K562 (cell line): ENCODE data around the gene WDR91. TPM values are rescaled to one million over a fixed set of nuclear protein-coding genes. Genes with fewer than 3 reads are reported as not detected.

Experiments
- ATAC-seq: fragments of 200-7000 bp; cut with Tn5 transposase; 3 replicates; pipeline ENCODE4 v1.9.1; 2020; ENCODE audit warnings: moderate library complexity
- BruUV-seq: library from RNA; stranded (reverse); fragments of 400-500 nt; replicated peaks from 2 replicates; lab custom pipeline; 2021; lab: Mats Ljungman, UMichigan
- CTCF ChIA-PET: fragments of 300-600 bp; formaldehyde crosslinking; extraction: SDS; loops from one replicate; lab custom pipeline; 2021; ENCODE audit warnings: low intra/inter-chr PET ratio; lab: Yijun Ruan, JAX
- POLR2A ChIA-PET: fragments of 300-600, 350-650 bp; sonication (Branson Sonifier 250); formaldehyde crosslinking; extraction: SDS; loops from one replicate; lab custom pipeline; 2021; ENCODE audit warnings: antibody characterized with exemption, inconsistent platforms; lab: Yijun Ruan, JAX
- DNase-seq, 4 experiments: peaks; one replicate each; pipeline versions ENCODE4 v3.0.0 to v3.0.0-alpha.2; 2011 to 2018; ENCODE audit warnings: low spot score in 3 of 4, mixed read lengths in 3 of 4; ENCODE audit errors: extremely low read depth in 1 of 4
- FAIRE-seq: peaks from 2 replicates; lab custom pipeline; 2011; peaks lifted over from hg19 to GRCh38; lab: Jason Lieb, UNC
- H2AFZ ChIP-seq: 2 replicates; pipeline ENCODE4 v1.6.0; 2011; ENCODE audit warnings: low read depth, low read length, control low read depth, inconsistent platforms
- H3K27ac ChIP-seq: fragments of 200-600 bp; 3 replicates; pipeline ENCODE4 v1.8.0; 2011; ENCODE audit warnings: low read depth, mild to moderate bottlenecking, control low read depth, inconsistent platforms, low read length, moderate library complexity, mixed read lengths; ENCODE audit errors: extremely low read depth
- H3K27me3 ChIP-seq, 2 experiments: fragments of 300-600 bp in 1 of 2; 2 replicates in 1 of 2; 3 replicates in 1 of 2; pipeline versions ENCODE4 v1.6.0 to v1.8.0; 2011; ENCODE audit warnings: inconsistent platforms in 2 of 2, low read length in 2 of 2, mild to moderate bottlenecking in 1 of 2, mixed read lengths in 1 of 2, moderate library complexity in 1 of 2; ENCODE audit not compliant: control insufficient read depth in 2 of 2, insufficient read depth in 2 of 2
- H3K36me3 ChIP-seq: fragments of 300-600 bp; 3 replicates; pipeline ENCODE4 v1.8.0; 2011; ENCODE audit warnings: mild to moderate bottlenecking, low read length, inconsistent platforms; ENCODE audit not compliant: control insufficient read depth, insufficient read depth
- H3K4me1 ChIP-seq, 2 experiments: fragments of 200-600 bp in 1 of 2; replicated peaks in 1 of 2; 2 replicates in 1 of 2; 3 replicates in 1 of 2; pipeline versions ENCODE4 v1.5.1 to v1.8.0; 2011; ENCODE audit warnings: inconsistent platforms in 2 of 2, low read length in 2 of 2, mild to moderate bottlenecking in 1 of 2, mixed read lengths in 1 of 2, moderate library complexity in 1 of 2; ENCODE audit not compliant: control insufficient read depth in 2 of 2, insufficient read depth in 2 of 2
- H3K4me2 ChIP-seq: 2 replicates; pipeline ENCODE4 v1.6.1; 2011; ENCODE audit warnings: low read length, control low read depth, inconsistent platforms, mixed read lengths; ENCODE audit not compliant: insufficient read depth
- H3K4me3 ChIP-seq: fragments of 200-600 bp; sonication (generic), shearing (Covaris generic); 2 replicates; pipeline ENCODE4 v1.5.1; 2016; ENCODE audit warnings: control low read depth, inconsistent platforms
- H3K79me2 ChIP-seq: fragments of 200-600 bp; 3 replicates; pipeline ENCODE4 v1.8.0; 2011; ENCODE audit warnings: low read length, inconsistent platforms; ENCODE audit not compliant: control insufficient read depth, insufficient read depth
- H3K9ac ChIP-seq, 2 experiments: 2 replicates each; pipeline versions ENCODE4 v1.6.0 to v1.6.1; 2011; ENCODE audit warnings: low read depth in 2 of 2, low read length in 2 of 2, control low read depth in 1 of 2, inconsistent platforms in 1 of 2, mild to moderate bottlenecking in 1 of 2, mixed read lengths in 1 of 2; ENCODE audit not compliant: insufficient read depth in 1 of 2
- H3K9me1 ChIP-seq: one replicate; pipeline ENCODE4 v1.6.0; 2011; ENCODE audit warnings: inconsistent platforms, mild to moderate bottlenecking, low read length, moderate library complexity; ENCODE audit not compliant: control insufficient read depth, insufficient read depth
- H3K9me3 ChIP-seq: replicated peaks from 2 replicates; pipeline ENCODE4 v1.5.1; 2011; ENCODE audit warnings: low read depth, low read length, inconsistent platforms; ENCODE audit not compliant: control insufficient read depth, insufficient read depth
- H4K20me1 ChIP-seq: replicated peaks from 2 replicates; pipeline ENCODE4 v1.6.1; 2011; ENCODE audit warnings: low read length, inconsistent platforms, mixed read lengths; ENCODE audit not compliant: control insufficient read depth, insufficient read depth
- ADNP ChIP-seq: fragments of 200-800 bp; sonication (Bioruptor generic); IDR thresholded peaks from 2 replicates; pipeline ENCODE4 v1.6.1; 2016; ENCODE audit warnings: missing genetic modification characterization, missing compliant biosample characterization
- FOXO4 ChIP-seq: fragments of 450-650 bp; formaldehyde crosslinking; IDR thresholded peaks from 2 replicates; pipeline ENCODE4 v1.4.0; 2020; ENCODE audit warnings: mild to moderate bottlenecking, moderate library complexity
- GABPB1 ChIP-seq: sonication (generic); formaldehyde crosslinking; IDR thresholded peaks from 2 replicates; pipeline ENCODE4 v1.8.0; 2022; ENCODE audit warnings: mild to moderate bottlenecking, missing genetic modification reagents
- HES1 ChIP-seq: fragments of 450-650 bp; IDR thresholded peaks from 2 replicates; pipeline ENCODE4 v1.6.1; 2016; ENCODE audit warnings: low read depth, mild to moderate bottlenecking, moderate library complexity
- JUNB ChIP-seq: fragments of 450-650 bp; formaldehyde crosslinking; conservative IDR thresholded peaks from 2 replicates; pipeline ENCODE4 v1.4.0; 2020; ENCODE audit warnings: mild to moderate bottlenecking
- MYNN ChIP-seq, 2 experiments: sonication (generic); formaldehyde crosslinking in 1 of 2; IDR thresholded peaks; 2 replicates each; pipeline versions ENCODE4 v1.5.0 to v1.6.1; 2016 to 2020; ENCODE audit warnings: antibody characterized with exemption in 1 of 2, missing genetic modification reagents in 1 of 2
- NFYB ChIP-seq: IDR thresholded peaks from 2 replicates; pipeline ENCODE4 v1.6.1; 2011; ENCODE audit warnings: mild to moderate bottlenecking, moderate library complexity; ENCODE audit not compliant: insufficient read length; ENCODE audit errors: extremely low read depth
- PBX2 ChIP-seq, 2 experiments: IDR thresholded peaks in 1 of 2; conservative IDR thresholded peaks in 1 of 2; 2 replicates each; pipeline ENCODE4 v1.6.1; 2016; ENCODE audit warnings: low read depth in 2 of 2, mild to moderate bottlenecking in 1 of 2, missing compliant biosample characterization in 1 of 2, missing genetic modification characterization in 1 of 2, moderate library complexity in 1 of 2
- PHF8 ChIP-seq: fragments of 200-600 bp; sonication (generic); IDR thresholded peaks from 2 replicates; pipeline ENCODE4 v1.6.1; 2012; ENCODE audit warnings: mixed run types, mild to moderate bottlenecking, inconsistent platforms, low read length, moderate library complexity, borderline replicate concordance
- SIN3A ChIP-seq, 2 experiments: fragments of 150-350 bp in 1 of 2; IDR thresholded peaks; 2 replicates each; pipeline ENCODE4 v1.6.1; 2011 to 2016; ENCODE audit warnings: borderline replicate concordance in 2 of 2, low read depth in 2 of 2, low read length in 2 of 2, mild to moderate bottlenecking in 2 of 2, moderate library complexity in 2 of 2; ENCODE audit not compliant: control insufficient read depth in 1 of 2
- SMARCB1 ChIP-seq: IDR thresholded peaks from 2 replicates; pipeline ENCODE4 v1.6.1; 2011; ENCODE audit warnings: improper control_type of control experiment, low read depth; ENCODE audit not compliant: insufficient read length
- SNAPC5 ChIP-seq: fragments of 250-450 bp; sonication (Bioruptor Pico); IDR thresholded peaks from 2 replicates; pipeline ENCODE4 v1.8.0; 2021; ENCODE audit warnings: moderate library complexity, mild to moderate bottlenecking, inconsistent platforms
- SRF ChIP-seq, 2 experiments: fragments of 250-450, 450-650 bp in 1 of 2; sonication (Bioruptor Pico) in 1 of 2; sonication (generic) in 1 of 2; formaldehyde crosslinking; IDR thresholded peaks; 2 replicates each; pipeline versions ENCODE4 v1.5.0 to v1.5.1; 2020 to 2022; ENCODE audit warnings: mild to moderate bottlenecking in 1 of 2, missing genetic modification reagents in 1 of 2
- TAL1 ChIP-seq: fragments of 450-650 bp; IDR thresholded peaks from 2 replicates; pipeline ENCODE4 v1.6.1; 2016; ENCODE audit warnings: mild to moderate bottlenecking
- XRCC5 ChIP-seq: fragments of 200-400 bp; formaldehyde crosslinking; IDR thresholded peaks from 2 replicates; pipeline ENCODE4 v1.6.1; 2017; ENCODE audit warnings: low read depth, mild to moderate bottlenecking, low read length
- ZNF316 ChIP-seq: fragments of 450-650 bp; IDR thresholded peaks from 2 replicates; pipeline ENCODE4 v1.6.1; 2016
- WGBS: fragments of 100-300 bp; shearing (Covaris generic); methylation state at CpG from one replicate; pipeline ENCODE4 v1.1.6; 2016; ENCODE audit warnings: low coverage, mixed read lengths; ENCODE audit not compliant: insufficient coverage; ENCODE audit errors: missing lambda C conversion rate; 5-methylcytosine and 5-hydroxymethylcytosine counted together
- in situ Hi-C: fragments of 300-500 bp; cut with MboI; formaldehyde crosslinking; loops from 4 replicates; pipeline ENCODE4 v1.15.0; 2018; ENCODE audit warnings: inconsistent platforms, mixed read lengths
- intact Hi-C: fragments of 100-400 bp; cut with micrococcal nuclease; formaldehyde crosslinking; loops from 2 replicates; pipeline ENCODE4 v1.14.2; 2022
- polyA plus RNA-seq, 8 experiments: library from polyadenylated mRNA; depleted of rRNA in 4 of 8; stranded (reverse) in 5 of 8; unstranded in 3 of 8; fragments of >200 nt; fragmentation: Nextera tagmentation in 2 of 8; fragmentation: Illumina TruSeq in 1 of 8; extraction: Ambion mirVana in 2 of 8; extraction: Trizol in 1 of 8; gene quantifications; 2 replicates each; pipeline versions ENCODE4 v1.2.1 to v1.2.3, GENCODE V29; 2011 to 2014; ENCODE audit warnings: inconsistent platforms in 1 of 8, missing spikeins in 1 of 8
- total RNA-seq, 7 experiments: library from RNA; depleted of rRNA in 6 of 7; stranded (reverse); fragments of >200 nt in 6 of 7; fragmentation: Illumina TruSeq in 2 of 7; extraction: Trizol in 2 of 7; gene quantifications; 2 replicates each; pipeline versions ENCODE4 v1.2.1 to v1.2.3, GENCODE V29; 2011 to 2021; ENCODE audit warnings: low replicate concordance in 1 of 7

WDR91 gene
- total and polyA plus RNA-seq, 9 of the 15 experiments (the other 6 are each of a cell fraction or from before 2014, with no cell fraction given) = 1.9 to 18.2 (median 9.8) TPM

- TF ChIP-seq JUNB (CRISPR knock-in tag) (no peak), FOXO4 (CRISPR knock-in tag) (no peak)
These were observed 493 bp downstream of the WDR91 start (continued) for GRCh38 chr7:135210888-135211178.

- FAIRE-seq = peak; percentile 54
- POLR2A ChIA-PET = interaction anchor here (0.8 to 1.6 kb wide), 6 partner anchors 9 to 154 kb away, joined by 3 to 5 read pairs (median 3); no protein-coding TSS in a partner anchor
- intact Hi-C loops = no loop called here
These were observed 2.0 kb downstream of the WDR91 start for GRCh38 chr7:135209225-135209834.

More at GRCh38 chr7:135209225-135209834, 2.0 kb downstream of the WDR91 start:
- ATAC-seq (no peak), DNase-seq (no peak)
- no peaks in the 10 kb centered on the region for H3K79me2 ChIP-seq
- H4K20me1 ChIP-seq = no peaks in the 10 kb centered on the region
- no TSS peak for BruUV-seq
- CTCF ChIA-PET = no interaction called here
- TF ChIP-seq ADNP (tag) = no peak
- no peak for TF ChIP-seq TAL1
- TF ChIP-seq GABPB1 (CRISPR knock-in tag) = no peak
- TF ChIP-seq XRCC5 = no peak
- no peak for TF ChIP-seq SIN3A (IDR thresholded peaks at IDR 0.05; ENCODE audit: borderline replicate concordance in 2 of 2, control insufficient read depth in 1 of 2, low read depth in 2 of 2, low read length in 2 of 2)
- TF ChIP-seq HES1 = no peak
- TF ChIP-seq PHF8 = no peak
- TF ChIP-seq NFYB = no peak
- TF ChIP-seq SMARCB1 = no peak
- no peak for TF ChIP-seq MYNN (IDR thresholded peaks at IDR 0.05)
- TF ChIP-seq MYNN (CRISPR knock-in tag; IDR thresholded peaks at IDR 0.05) = no peak
- TF ChIP-seq SNAPC5 (CRISPR knock-in tag) = no peak
- TF ChIP-seq SRF (CRISPR knock-in tag; IDR thresholded peaks at IDR 0.05) = no peak
- no peak for TF ChIP-seq ZNF316
- TF ChIP-seq PBX2 (CRISPR knock-in tag; IDR thresholded peaks at IDR 0.05; ENCODE audit: low read depth) = no peak
- no peak for TF ChIP-seq PBX2 (tag; conservative IDR thresholded peaks at IDR 0.05; ENCODE audit: low read depth)
- H3K27ac ChIP-seq = no peak overlapping the region
- 79% methylated on average over 7 of the region's 7 CpGs for WGBS
- H3K27me3 ChIP-seq = no peaks in the 10 kb centered on the region; a peak in 1 of 5 replicates
- no peaks in the 10 kb centered on the region for H3K9me3 ChIP-seq
- no peak overlapping the region for H3K4me2 ChIP-seq
- H3K4me3 ChIP-seq = no peak overlapping the region
- peaks cover 1% of the 10 kb centered on the region; the same call in 1 of the 3 replicates for H3K36me3 ChIP-seq
- H3K4me1 ChIP-seq = peaks cover 16 to 27% of the 10 kb centered on the region in 2 experiments
- H2AFZ ChIP-seq = no peak overlapping the region
- no peak overlapping the region for H3K9ac ChIP-seq
- H3K9me1 ChIP-seq = no peaks in the 10 kb centered on the region
- in situ Hi-C loops = no loop called here
